Endothelial cell of umbilical vein (primary cell): ENCODE data around the gene SRGAP3. TPM values are rescaled to one million over a fixed set of nuclear protein-coding genes. Genes with fewer than 3 reads are reported as not detected.

Experiments
- BruUV-seq: library from RNA; stranded (reverse); fragments of 400-500 nt; replicated peaks from 2 replicates; lab custom pipeline; 2021; lab: Mats Ljungman, UMichigan
- CTCF ChIA-PET: fragments of 300-600, 350-600 bp; sonication (Branson Sonifier 250); formaldehyde crosslinking; loops from one replicate; lab custom pipeline; 2021; ENCODE audit warnings: antibody characterized with exemption, inconsistent platforms; lab: Charles Lee
- POLR2A ChIA-PET: fragments of 300-600, 350-600 bp; sonication (Branson Sonifier 250); formaldehyde crosslinking; loops from one replicate; lab custom pipeline; 2021; ENCODE audit warnings: antibody characterized with exemption, inconsistent platforms; lab: Charles Lee
- DNase-seq: peaks from one replicate; pipeline ENCODE4 v3.0.0-alpha.2; 2011; ENCODE audit warnings: low read depth, low spot score
- FAIRE-seq: peaks from 2 replicates; lab custom pipeline; 2011; peaks lifted over from hg19 to GRCh38; lab: Jason Lieb, UNC
- H2AFZ ChIP-seq: 2 replicates; pipeline ENCODE4 v1.6.0; 2012; ENCODE audit warnings: low read depth, low read length, control low read depth, inconsistent platforms
- H3K27ac ChIP-seq: 2 replicates; pipeline ENCODE4 v1.5.1; 2011; ENCODE audit warnings: low read depth, mild to moderate bottlenecking, control low read depth, low read length, moderate library complexity; ENCODE audit not compliant: insufficient read depth
- H3K27me3 ChIP-seq, 2 experiments: 2 replicates each; pipeline versions ENCODE4 v1.6.0 to v1.6.1; 2011; ENCODE audit warnings: low read length in 2 of 2, mixed read lengths in 1 of 2; ENCODE audit not compliant: control insufficient read depth in 2 of 2, insufficient read depth in 2 of 2
- H3K36me3 ChIP-seq, 2 experiments: 2 replicates in 1 of 2; 3 replicates in 1 of 2; pipeline ENCODE4 v1.5.1; 2011; ENCODE audit warnings: low read length in 2 of 2, mild to moderate bottlenecking in 1 of 2, moderate library complexity in 1 of 2; ENCODE audit not compliant: control insufficient read depth in 2 of 2, insufficient read depth in 2 of 2; ENCODE audit errors: extremely low read depth in 1 of 2
- H3K4me1 ChIP-seq: 3 replicates; pipeline ENCODE4 v1.5.1; 2011; ENCODE audit warnings: mild to moderate bottlenecking, low read length; ENCODE audit not compliant: control insufficient read depth, insufficient read depth; ENCODE audit errors: extremely low read depth
- H3K4me2 ChIP-seq: 2 replicates; pipeline ENCODE4 v1.6.1; 2011; ENCODE audit warnings: low read length, control low read depth, mixed read lengths; ENCODE audit not compliant: insufficient read depth
- H3K4me3 ChIP-seq, 3 experiments: fragments of 200-600 bp in 1 of 3; sonication (generic), shearing (Covaris generic) in 1 of 3; replicated peaks in 1 of 3; 2 replicates each; pipeline ENCODE4 v1.5.1; 2011 to 2016; ENCODE audit warnings: control low read depth in 3 of 3, low read length in 3 of 3, mild to moderate bottlenecking in 2 of 3, inconsistent platforms in 1 of 3, low read depth in 1 of 3, moderate library complexity in 1 of 3; ENCODE audit not compliant: insufficient read depth in 1 of 3
- H3K79me2 ChIP-seq: 2 replicates; pipeline ENCODE4 v1.6.0; 2012; ENCODE audit warnings: low read length, inconsistent platforms; ENCODE audit not compliant: control insufficient read depth, insufficient read depth
- H3K9ac ChIP-seq: replicated peaks from 2 replicates; pipeline ENCODE3; 2011; ENCODE audit warnings: low read length, control low read depth; ENCODE audit not compliant: insufficient read depth; ENCODE audit errors: extremely low read depth
- H3K9me1 ChIP-seq: replicated peaks from 3 replicates; pipeline ENCODE4 v1.6.0; 2011; ENCODE audit warnings: mild to moderate bottlenecking, low read length; ENCODE audit not compliant: control insufficient read depth, insufficient read depth; ENCODE audit errors: extremely low read depth
- H3K9me3 ChIP-seq: replicated peaks from 2 replicates; pipeline ENCODE4 v1.5.1; 2012; ENCODE audit warnings: low read length, inconsistent platforms; ENCODE audit not compliant: control insufficient read depth, insufficient read depth
- H4K20me1 ChIP-seq: replicated peaks from 2 replicates; pipeline ENCODE3; 2011; ENCODE audit warnings: mild to moderate bottlenecking, low read length; ENCODE audit not compliant: control insufficient read depth, insufficient read depth; ENCODE audit errors: extremely low read depth
- EZH2 ChIP-seq: IDR thresholded peaks from 2 replicates; pipeline ENCODE4 v1.6.1; 2012; ENCODE audit warnings: borderline replicate concordance, low read depth, mild to moderate bottlenecking, moderate library complexity, low read length, inconsistent platforms; ENCODE audit not compliant: severe bottlenecking
- FOS ChIP-seq: IDR thresholded peaks from 2 replicates; pipeline ENCODE4 v1.6.1; 2011; ENCODE audit warnings: mild to moderate bottlenecking, low read length, moderate library complexity, borderline replicate concordance; ENCODE audit not compliant: insufficient read depth
- GATA2 ChIP-seq: IDR thresholded peaks from 2 replicates; pipeline ENCODE4 v1.7.0; 2011; ENCODE audit warnings: low read depth, mild to moderate bottlenecking, moderate library complexity, mixed read lengths, low read length; ENCODE audit not compliant: insufficient read length, insufficient read depth
- JUN ChIP-seq: IDR thresholded peaks from 2 replicates; pipeline ENCODE4 v1.6.1; 2011; ENCODE audit warnings: borderline replicate concordance, low read depth; ENCODE audit not compliant: insufficient read length, insufficient read depth
- MYC ChIP-seq: IDR thresholded peaks from one replicate; pipeline ENCODE4 v1.6.1; 2011; ENCODE audit warnings: mild to moderate bottlenecking, low read depth, low read length
- POLR2A ChIP-seq: IDR thresholded peaks from 2 replicates; pipeline ENCODE4 v1.6.1; 2012; ENCODE audit warnings: low read depth, mild to moderate bottlenecking, control low read depth, low read length
- POLR2AphosphoS5 ChIP-seq: IDR thresholded peaks from 2 replicates; pipeline ENCODE4 v1.6.1; 2012; ENCODE audit warnings: low read depth, mild to moderate bottlenecking, control low read depth, low read length, moderate library complexity; ENCODE audit not compliant: insufficient read depth
- dilution Hi-C: fragments of 300-500 bp; cut with MboI; formaldehyde crosslinking; loops from one replicate; pipeline ENCODE4 v1.15.0; 2019; ENCODE audit warnings: low sequenced_read_pairs; ENCODE audit not compliant: extremely low pct_ligation_motif_present
- intact Hi-C: fragments of 100-400 bp; cut with micrococcal nuclease; formaldehyde crosslinking; loops from one replicate; pipeline ENCODE4 v1.10.0; 2022
- polyA plus RNA-seq, 4 experiments: library from polyadenylated mRNA; depleted of rRNA in 3 of 4; stranded (reverse) in 3 of 4; unstranded in 1 of 4; fragments of >200 nt; gene quantifications; 2 replicates each; pipeline versions ENCODE4 v1.2.1 to v1.2.3, GENCODE V29; 2011 to 2012; ENCODE audit warnings: missing spikeins in 1 of 4
- total RNA-seq: library from RNA; stranded (reverse); gene quantifications from 2 replicates; pipeline ENCODE4 v1.2.3, GENCODE V29; 2021
- TF ChIP-seq, protein P1 (sequence below): IDR thresholded peaks from 2 replicates; pipeline ENCODE4 v1.6.1; 2011; ENCODE audit not compliant: insufficient read depth, insufficient read length

The SRGAP3 gene
- total and polyA plus RNA-seq, 2 donors (not counting 3 experiments of a cell fraction or from before 2014, with no cell fraction given) = 0.06 TPM; not detected in 1

DNA sequence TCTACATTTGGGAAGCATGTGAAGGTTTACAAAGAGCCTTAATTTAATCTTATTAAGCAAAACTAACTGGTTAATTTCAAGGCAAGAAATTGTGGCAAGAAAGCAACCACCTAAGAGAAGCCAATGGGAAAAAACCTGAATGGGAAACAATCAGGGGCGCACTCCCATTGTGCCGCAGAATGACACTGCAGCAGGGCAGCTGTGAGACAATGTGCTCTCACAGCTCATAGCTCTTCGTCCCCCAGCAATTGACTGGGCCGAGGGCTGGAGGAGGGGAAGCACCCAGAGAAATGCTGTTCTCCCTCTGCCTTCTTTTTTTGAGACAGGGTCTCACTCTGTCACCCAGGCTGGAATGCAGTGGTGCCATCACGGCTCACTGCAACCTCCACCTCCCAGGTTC is 192.9 kb downstream of the SRGAP3 start:
- Histone ChIP-seq H3K36me3 (no peaks in the 10 kb centered on the region), H3K4me3 (no peak overlapping the region), H3K4me2 (no peak overlapping the region), H3K9me1 (no peaks in the 10 kb centered on the region), H3K9me3 (no peaks in the 10 kb centered on the region), H3K9ac (no peak overlapping the region), H2AFZ (no peak overlapping the region), H3K79me2 (no peaks in the 10 kb centered on the region), H3K27me3 (no peaks in the 10 kb centered on the region), H4K20me1 (no peaks in the 10 kb centered on the region), H3K4me1 (no peaks in the 10 kb centered on the region), H3K27ac (no peak overlapping the region)
- FAIRE-seq (no peak), DNase-seq (no peak)
- dilution Hi-C loops = no loop called here
- intact Hi-C loops = no loop called here
- TF ChIP-seq POLR2AphosphoS5 (no peak), MYC (no peak), FOS (no peak), EZH2 (no peak), GATA2 (no peak), POLR2A (no peak), JUN (no peak)
- TF ChIP-seq, protein P1, sequence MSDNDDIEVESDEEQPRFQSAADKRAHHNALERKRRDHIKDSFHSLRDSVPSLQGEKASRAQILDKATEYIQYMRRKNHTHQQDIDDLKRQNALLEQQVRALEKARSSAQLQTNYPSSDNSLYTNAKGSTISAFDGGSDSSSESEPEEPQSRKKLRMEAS = no peak
- no TSS peak for BruUV-seq
- ChIA-PET POLR2A (no interaction called here), CTCF (no interaction called here)
